ENCODE data around the gene SNRNP70. TPM values are rescaled to one million over a fixed set of nuclear protein-coding genes. Genes with fewer than 3 reads are reported as not detected.

The SNRNP70 gene
- total and polyA plus RNA-seq, 7 donors = 33.8 to 382 (median 167) TPM

DNA sequence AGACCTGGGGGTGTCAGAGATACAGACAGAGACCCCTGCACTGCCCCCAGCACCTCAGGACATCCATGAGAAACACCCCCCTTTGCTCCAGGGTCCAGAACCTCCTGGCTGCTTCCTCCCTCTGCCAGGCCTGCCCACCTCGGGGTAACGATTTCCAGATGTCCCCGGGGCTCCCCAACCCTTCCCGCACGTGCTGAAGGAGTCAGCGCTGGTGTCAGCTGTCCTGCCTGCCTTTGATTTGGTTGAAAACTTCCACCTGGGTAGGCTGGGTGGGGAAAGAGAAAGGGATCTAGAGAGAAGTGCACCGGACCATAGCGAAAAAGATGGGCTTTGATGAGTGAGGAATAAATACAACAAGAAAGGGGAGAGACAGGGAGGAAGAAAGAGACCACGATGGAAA is 26.2 kb upstream of the SNRNP70 start:
- no peak for DNase-seq
- WGBS, 2 donors = 56 to 60% methylated on average over 9 of the region's 9 CpGs

DNA sequence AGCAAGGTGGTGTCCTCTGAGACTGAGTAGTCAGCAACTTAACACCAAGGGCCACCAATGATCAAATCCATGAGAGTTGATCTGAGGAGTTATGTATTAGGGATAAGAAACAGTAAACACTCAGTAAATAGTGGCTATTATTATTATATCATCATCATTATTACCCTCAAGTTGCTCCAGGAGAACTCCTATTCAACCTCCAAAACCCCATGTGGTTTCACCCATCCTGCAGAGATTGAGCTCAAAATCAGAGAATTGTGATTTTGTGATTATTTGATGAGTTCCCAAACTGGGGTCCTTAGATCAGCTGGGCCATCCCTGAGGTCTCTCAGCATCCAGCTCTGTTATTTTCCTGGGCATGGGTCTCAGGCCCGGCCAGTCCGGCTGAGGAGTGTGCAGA is 24.3 kb upstream of the SNRNP70 start:
- H3K27ac ChIP-seq = no peak overlapping the region
- no peaks in the 10 kb centered on the region for H3K9me3 ChIP-seq
- H3K27me3 ChIP-seq = peaks cover 25 to 80% (median 54%) of the 10 kb centered on the region in 3 donors
- no peaks in the 10 kb centered on the region for H3K36me3 ChIP-seq
- DNase-seq = no peak
- intact Hi-C loops (cut with DNase I) = no loop called here
- no peak overlapping the region for H3K4me3 ChIP-seq
- WGBS, 2 donors = 93 to 94% methylated on average over 2 of the region's 2 CpGs
- H3K4me1 ChIP-seq = peaks cover 0 to 31% (median 26%) of the 10 kb centered on the region in 4 donors
- TF ChIP-seq POLR2A (IDR thresholded peaks at IDR 0.05) = no peak
- no peak for TF ChIP-seq EP300 (IDR thresholded peaks at IDR 0.05)
- no peak for TF ChIP-seq POLR2AphosphoS5 (IDR thresholded peaks at IDR 0.05)
- TF ChIP-seq CTCF (IDR thresholded peaks at IDR 0.05) = no peak

More for the DNA sequence above, 26.2 kb upstream of the SNRNP70 start:
- Histone ChIP-seq H3K4me3 (no peak overlapping the region), H3K9me3 (no peaks in the 10 kb centered on the region), H3K27ac (no peak overlapping the region), H3K36me3 (no peaks in the 10 kb centered on the region), H3K27me3 (peaks cover 18 to 60% (median 36%) of the 10 kb centered on the region in 3 donors), H3K4me1 (peaks cover 0 to 25% (median 21%) of the 10 kb centered on the region in 4 donors)
- intact Hi-C loops (cut with DNase I) = no loop called here
- TF ChIP-seq POLR2A (IDR thresholded peaks at IDR 0.05) (no peak), EP300 (IDR thresholded peaks at IDR 0.05) (no peak), CTCF (IDR thresholded peaks at IDR 0.05) (no peak), POLR2AphosphoS5 (IDR thresholded peaks at IDR 0.05) (no peak)

DNA sequence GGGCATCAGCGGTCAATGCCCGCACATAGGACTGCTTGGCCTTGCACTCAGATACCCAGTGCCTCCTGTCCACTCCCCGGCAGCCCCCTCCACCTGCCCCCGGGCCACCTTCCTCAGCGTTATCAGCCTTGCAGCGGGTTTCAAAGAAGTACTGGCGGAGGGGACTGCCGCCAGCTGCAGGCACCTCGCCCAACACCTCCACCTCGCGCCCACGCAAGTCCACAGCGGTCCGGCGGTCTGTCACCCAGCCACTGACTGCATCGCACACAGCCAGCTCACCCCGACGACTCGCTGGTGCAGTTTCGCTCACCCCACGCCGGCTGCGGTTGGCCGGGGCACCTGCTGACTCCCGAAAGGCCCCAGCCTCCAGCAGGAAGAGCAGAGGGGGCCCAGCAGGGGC is 23.8 kb upstream of the SNRNP70 start:
- TF ChIP-seq POLR2A (IDR thresholded peaks at IDR 0.05) (no peak), POLR2AphosphoS5 (IDR thresholded peaks at IDR 0.05) (no peak), CTCF (IDR thresholded peaks at IDR 0.05) (no peak), EP300 (IDR thresholded peaks at IDR 0.05) (no peak)
- intact Hi-C loops (cut with DNase I) = no loop called here
- 63 to 73% methylated on average over 25 of the region's 25 CpGs for WGBS, 2 donors
- DNase-seq = no peak
- H3K27ac ChIP-seq = no peak overlapping the region
- peaks cover 25 to 83% (median 54%) of the 10 kb centered on the region in 3 donors for H3K27me3 ChIP-seq
- no peaks in the 10 kb centered on the region for H3K9me3 ChIP-seq
- H3K36me3 ChIP-seq = no peaks in the 10 kb centered on the region
- no peak overlapping the region for H3K4me3 ChIP-seq
- peaks cover 0 to 26% (median 23%) of the 10 kb centered on the region in 4 donors for H3K4me1 ChIP-seq

DNA sequence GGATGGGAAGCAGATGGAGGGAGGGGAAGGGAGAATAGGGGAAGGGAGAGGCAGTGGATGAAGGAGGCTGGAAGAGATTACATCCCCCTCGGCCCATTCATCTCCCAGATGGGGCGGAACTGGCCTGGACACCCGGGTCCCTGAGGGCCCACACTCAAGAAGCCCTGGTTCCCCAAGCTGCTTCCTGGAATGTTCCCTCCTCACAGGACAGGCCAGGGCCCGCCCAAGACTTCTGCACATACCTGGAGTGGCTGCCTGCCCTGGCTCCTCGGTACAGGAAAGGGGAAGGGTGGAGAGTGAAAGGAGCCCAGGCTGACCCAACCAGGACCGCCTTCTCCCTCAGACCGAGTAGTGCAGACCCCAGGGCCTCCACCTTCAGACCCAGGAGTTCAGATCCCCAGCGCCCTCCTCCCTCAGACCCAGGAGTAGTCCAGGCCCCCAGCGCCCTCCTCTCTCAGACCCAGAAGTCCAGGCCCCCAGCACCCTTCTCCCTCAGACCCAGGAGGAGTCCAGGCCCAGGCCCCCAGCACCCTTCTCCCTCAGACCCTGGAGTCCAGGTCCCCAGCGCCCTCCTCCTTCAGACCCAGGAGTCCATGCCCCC is 21.1 kb upstream of the SNRNP70 start:
- H3K36me3 ChIP-seq = no peaks in the 10 kb centered on the region
- intact Hi-C loops (cut with DNase I) = no loop called here
- 47 to 57% methylated on average over 10 of the region's 10 CpGs for WGBS, 2 donors
- H3K4me3 ChIP-seq = no peak overlapping the region
- no peak for DNase-seq
- TF ChIP-seq EP300 (IDR thresholded peaks at IDR 0.05) (no peak), POLR2AphosphoS5 (IDR thresholded peaks at IDR 0.05) (no peak), POLR2A (IDR thresholded peaks at IDR 0.05) (no peak), CTCF (IDR thresholded peaks at IDR 0.05) (no peak)
- peaks cover 8 to 84% (median 47%) of the 10 kb centered on the region in 3 donors for H3K27me3 ChIP-seq
- H3K27ac ChIP-seq = no peak overlapping the region
- no peaks in the 10 kb centered on the region for H3K9me3 ChIP-seq
- peaks cover 0 to 10% (median 6%) of the 10 kb centered on the region in 4 donors for H3K4me1 ChIP-seq
